HG03520 (cell line): ENCODE results near the gene FA2H.
"Not testable (repeated sequence)": the region's sequence is repeated elsewhere in the genome, so short reads cannot be mapped to it uniquely, and the experiment has no call there.

Source experiments
- ATAC-seq: cut with Tn5 transposase; IDR thresholded peaks from one replicate; pipeline ENCODE4 v1.9.1; 2021; ENCODE audit warnings: mild to moderate bottlenecking, moderate library complexity; ENCODE audit not compliant: unreplicated experiment

The FA2H gene, protein sequence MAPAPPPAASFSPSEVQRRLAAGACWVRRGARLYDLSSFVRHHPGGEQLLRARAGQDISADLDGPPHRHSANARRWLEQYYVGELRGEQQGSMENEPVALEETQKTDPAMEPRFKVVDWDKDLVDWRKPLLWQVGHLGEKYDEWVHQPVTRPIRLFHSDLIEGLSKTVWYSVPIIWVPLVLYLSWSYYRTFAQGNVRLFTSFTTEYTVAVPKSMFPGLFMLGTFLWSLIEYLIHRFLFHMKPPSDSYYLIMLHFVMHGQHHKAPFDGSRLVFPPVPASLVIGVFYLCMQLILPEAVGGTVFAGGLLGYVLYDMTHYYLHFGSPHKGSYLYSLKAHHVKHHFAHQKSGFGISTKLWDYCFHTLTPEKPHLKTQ

DNA sequence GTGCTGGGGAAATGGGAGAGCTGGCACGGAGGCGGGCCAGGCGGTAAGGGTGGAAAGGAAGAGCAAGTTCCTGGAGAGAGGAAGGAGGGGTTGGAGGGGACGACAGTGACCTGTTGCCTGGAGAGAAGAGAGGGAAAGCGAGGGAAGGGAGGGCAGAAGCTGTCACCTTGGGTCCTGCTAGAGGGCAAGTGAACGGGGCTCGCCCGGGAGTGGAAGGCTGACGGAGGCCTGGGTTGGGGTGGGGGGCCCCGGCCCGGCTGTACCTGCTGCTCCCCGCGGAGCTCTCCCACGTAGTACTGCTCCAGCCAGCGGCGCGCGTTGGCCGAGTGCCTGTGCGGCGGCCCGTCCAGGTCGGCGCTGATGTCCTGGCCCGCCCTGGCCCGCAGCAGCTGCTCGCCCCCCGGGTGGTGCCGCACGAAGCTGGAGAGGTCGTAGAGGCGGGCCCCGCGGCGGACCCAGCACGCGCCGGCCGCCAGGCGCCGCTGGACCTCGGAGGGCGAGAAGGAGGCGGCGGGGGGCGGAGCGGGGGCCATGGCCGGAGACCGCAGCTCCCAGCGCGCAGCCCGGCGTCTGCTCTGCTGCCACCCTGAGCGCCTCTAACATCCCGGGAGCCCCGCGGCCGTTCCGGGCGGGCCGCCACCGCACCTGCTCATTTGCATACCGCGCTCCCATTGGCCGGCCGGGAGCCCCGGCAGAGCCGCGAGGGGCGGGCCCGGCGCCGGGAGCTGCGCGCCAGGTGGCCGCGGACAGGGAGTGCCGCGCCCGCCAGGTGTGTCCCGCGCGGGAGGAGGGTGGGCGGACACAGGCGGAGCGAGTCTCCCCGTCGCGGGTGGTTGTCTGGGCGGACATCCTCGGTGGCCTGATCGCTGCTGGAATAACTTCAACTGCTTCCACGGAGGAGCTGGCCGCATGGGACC is at the start of gene FA2H:
Gene FA2H (minus strand): TSS at position 598 of the 917 bp plus-strand sequence. CDS start 65 bp downstream, at position 533.
- peak; percentile 86 for ATAC-seq

DNA sequence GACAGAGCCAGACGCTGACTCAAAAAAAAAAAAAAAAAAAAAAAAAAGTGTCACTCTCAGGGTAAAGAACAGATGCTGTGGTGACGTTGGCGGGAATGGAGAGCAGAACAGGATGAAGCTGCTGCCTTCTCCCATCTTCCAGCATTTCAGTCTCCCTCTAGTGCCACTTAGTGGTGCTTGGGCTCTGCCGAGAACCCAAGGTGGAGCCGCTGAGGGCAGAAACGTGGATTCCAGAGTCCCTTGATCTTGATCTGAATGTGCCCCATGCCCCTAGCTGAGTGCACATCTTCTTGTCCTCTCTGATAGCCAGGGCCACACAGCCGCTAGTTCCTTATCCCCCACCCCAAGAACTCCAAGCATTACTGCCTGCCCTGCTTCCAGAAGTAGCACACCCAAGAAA is 43.2 kb upstream of the FA2H start:
- ATAC-seq: no peak

DNA sequence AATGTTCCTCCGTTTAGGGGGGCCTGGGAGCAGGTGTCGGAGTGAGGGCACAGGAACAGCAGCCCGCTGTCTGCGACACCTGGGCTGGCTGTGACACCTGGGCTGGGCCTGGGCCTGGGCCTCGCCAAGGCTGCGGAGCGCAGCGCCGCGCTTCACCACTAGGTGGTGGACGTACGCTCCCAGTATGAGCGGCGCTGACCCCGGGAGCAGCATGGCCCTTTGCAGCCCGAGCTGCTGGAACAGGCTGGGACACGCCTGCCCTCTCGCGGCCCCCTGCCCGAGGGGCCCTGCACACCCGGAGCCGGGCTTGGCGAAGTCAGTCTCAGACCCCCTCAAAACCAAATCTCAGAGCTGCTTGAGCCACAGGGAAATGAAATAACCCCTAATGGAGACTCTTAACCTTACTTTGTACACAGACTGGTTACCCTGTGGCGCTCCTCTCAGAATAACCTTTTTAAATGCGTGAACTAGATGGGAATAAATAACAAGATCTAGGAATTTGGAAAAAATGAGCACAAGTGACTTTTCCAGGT is 38.6 kb upstream of the FA2H start:
- ATAC-seq: peak; percentile 95

DNA sequence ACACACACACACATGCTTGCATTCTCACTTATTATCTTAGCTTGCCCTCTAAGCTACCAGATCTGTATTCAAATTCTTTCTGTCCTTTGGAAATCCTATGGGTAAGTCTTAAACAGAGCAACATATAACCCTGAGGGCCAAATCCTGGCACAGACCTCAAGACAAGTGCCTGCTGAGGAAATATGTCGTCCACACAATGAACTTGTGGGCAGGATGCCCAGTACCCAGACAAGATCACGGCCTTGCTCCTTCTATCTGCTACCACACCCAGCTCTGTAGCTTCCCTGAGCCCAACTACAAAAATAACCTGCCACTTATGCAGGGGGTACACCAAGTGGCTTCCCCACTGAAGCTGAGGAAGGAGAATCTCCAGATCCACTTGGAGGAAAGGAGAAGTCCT is 37.3 kb upstream of the FA2H start:
- no peak for ATAC-seq

DNA sequence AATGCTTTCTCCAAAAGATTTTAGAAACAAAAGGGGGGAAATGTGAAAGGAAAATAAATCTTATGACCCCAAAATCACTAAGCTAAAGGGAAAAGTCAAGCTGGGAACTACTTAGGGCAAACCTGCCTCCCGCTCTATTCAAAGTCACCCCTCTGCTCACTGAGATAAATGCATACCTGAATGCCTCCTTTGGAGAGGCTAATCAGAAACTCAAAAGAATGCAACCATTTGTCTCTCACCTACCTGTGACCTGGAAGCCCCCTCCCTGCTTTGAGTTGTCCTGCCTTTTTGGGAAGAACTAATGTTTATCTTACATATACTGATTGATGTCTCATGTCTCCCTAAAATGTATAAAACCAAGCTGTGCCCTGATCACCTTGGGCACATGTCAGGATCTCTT is 36.6 kb upstream of the FA2H start:
- ATAC-seq: not testable (repeated sequence)

DNA sequence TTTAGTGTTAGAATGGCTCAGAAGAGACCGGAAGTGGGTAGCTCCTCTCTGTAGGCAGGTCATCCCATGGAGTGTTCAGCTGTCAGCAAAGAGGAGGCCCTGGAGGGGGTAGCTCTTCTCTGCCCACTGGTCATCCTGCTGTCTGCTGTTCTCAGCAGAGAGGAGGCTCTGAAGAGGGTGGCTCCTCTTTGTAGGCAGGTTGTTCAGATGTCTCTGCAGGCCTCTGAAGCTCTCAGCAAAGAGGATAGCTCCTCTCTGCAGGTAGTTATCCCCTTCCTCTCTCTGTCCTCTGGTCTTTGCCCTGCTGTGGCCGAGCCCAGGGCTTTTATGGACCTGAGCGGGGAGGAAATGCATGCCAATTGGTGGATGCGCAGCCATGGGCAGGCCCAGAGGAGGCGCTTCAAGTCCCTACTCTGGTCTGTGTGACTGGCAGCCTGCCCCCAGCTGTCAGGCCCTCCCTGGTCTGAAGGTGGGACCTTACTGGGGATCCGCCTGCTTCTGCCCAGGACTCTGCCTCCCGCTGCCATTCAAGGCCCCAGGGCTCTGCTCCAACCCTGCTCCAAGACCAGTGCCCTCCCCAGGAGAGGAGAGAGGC is 32.5 kb upstream of the FA2H start:
- no peak for ATAC-seq

DNA sequence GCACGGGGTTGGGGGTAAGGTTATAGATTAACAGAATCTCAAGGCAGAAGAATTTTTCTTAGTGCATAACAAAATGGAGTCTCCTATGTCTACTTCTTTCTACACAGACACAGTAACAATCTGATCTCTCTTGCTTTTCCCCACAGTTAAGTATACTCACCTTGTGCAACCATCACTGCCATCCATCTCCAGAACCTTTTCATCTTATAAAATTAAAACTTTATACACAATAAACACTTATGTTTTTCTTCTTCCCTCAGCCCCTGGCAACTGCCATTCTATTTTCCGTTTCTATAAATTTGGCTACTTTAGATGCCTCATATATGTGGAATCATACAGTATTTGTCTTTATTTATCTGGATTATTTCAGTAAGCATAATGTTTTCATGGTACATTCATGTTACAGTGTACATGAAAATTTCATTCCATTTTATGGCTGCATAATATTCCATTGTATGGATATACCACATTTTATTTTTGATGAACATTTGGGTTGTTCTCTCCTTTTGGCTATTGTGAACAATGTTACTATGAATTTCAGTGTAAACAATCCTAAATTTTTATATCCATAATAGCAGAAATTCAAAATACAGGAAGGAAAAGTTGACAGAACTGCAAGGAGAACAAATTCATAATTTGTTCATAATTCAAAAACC is 25.7 kb upstream of the FA2H start:
- ATAC-seq: no peak

DNA sequence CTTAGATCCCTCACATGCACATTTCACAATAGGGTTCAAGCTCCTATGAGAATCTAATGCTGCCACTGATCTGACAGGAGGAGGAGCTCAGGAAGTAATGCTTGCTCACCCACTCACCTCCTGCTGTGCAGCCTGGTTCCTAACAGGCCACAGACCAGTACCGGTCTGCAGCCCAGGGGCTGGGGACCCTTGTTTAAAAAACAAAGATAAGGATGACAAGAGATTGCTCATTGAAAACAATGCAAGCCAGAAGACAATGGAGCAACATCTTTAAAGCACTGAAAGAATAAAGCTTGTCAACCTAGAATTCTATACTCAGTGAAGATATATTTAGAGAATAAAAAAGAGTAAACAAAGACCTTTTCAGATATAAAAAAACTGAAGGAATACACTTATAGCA is 22.8 kb upstream of the FA2H start:
- ATAC-seq: no peak

DNA sequence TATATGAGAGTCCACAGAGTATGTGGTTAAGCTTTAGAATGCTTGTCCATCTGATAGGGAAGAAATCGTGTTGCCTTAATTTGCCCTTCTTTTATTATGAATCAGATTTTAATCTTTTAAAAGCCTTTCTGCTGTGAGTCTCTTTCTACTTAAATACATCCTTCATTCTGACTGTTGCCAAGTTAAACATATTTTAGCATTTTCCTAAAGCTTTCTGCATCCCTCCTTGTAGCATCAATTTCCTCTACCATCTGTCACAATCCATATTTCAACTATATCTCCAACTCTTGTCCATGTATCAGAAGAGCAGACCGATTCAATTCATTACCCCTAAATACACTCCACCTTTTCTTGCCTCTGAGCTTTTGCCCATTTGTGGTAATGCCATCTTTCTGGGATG is 20.5 kb upstream of the FA2H start:
- ATAC-seq: no peak

DNA sequence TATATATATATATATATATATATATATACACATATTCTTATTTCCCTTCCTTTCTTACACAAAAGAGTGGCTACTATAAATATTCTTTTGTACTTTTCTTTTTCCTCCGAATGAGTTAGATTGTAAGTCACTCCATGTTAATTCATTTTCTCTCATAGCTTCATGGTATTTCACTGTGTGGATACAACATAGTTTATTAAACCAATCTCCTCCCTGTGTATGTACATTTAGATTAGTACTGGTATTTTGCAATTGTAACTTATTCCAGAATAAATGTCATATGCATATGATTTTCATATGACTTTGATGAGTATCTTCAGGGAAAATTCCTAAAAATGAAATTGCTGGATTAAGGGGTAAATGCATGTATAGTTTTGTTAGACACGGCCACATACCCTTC is 20.0 kb upstream of the FA2H start:
- ATAC-seq: no peak

DNA sequence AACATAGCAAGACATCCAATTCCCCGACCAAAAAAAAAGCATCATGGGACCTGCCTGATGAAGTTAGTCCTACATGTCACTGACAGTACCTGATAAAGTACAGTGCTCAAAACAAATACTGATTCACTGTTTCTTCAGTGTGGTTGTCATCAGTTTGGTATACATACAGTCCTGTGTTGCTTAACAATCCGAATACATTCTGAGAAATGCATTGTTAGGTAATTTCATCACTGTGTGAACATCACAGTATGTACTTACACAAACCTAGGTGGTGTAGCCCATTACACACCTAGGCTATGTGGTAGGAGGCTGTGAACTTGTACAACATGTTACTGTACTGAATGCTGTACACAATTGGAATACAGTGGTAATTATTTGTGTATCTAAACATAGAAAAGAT is 19.0 kb upstream of the FA2H start:
- no peak for ATAC-seq

DNA sequence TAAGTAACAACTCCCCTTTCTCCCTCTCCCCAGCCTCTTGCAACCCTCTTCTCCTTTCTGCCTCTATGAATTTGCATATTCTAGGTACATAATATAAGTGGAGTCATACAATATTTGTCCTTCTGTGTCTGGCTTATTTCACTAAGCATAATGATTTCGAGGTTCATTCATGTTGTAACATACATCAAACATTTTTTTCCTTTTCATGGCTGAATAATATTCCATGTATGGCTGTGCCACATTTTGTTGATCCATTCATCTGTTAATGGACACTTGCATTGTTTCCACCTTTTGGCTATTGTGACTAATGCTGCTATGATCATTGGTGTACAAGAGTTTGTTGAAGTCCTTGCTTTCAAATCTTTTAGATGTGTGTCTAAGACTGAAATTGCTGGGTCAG is 17.6 kb upstream of the FA2H start:
- no peak for ATAC-seq

DNA sequence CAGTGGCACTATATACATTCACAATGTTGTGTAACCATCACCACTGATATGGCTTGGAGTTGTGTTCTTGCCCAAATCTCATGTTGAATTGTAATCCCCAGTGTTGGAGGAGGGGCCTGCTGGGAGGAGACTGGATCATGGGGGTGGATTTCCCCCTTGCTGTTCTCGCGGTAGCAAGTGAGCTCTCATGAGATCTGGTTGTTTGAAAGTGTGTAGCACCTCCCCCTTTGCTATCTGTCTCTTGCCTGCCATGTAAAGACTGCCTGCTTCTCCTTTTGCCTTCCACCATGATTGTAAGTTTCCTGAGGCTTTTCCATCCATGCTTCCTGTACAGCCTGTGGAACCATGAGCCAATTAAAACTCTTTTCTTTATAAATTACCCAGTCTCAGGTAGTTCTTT is 17.1 kb upstream of the FA2H start:
- ATAC-seq: not testable (repeated sequence)

DNA sequence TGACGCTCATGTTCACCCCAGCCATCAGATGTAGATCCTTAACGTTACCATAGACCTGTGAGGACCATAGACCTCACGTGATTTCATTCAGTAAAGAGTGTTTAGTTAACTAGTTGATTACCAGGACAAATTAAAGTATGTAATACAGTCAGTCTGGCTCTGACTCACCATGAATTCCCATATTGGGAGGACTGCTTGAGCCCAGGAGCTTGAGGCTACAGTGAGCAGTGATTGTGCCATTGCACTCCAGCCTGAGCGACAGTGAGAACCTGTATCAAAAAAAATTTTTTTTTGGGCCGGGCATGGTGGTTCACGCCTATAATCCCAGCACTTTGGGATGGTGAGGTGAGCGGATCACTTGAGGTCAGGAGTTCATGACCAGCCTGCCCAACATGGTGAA is 13.5 kb upstream of the FA2H start:
- no peak for ATAC-seq

DNA sequence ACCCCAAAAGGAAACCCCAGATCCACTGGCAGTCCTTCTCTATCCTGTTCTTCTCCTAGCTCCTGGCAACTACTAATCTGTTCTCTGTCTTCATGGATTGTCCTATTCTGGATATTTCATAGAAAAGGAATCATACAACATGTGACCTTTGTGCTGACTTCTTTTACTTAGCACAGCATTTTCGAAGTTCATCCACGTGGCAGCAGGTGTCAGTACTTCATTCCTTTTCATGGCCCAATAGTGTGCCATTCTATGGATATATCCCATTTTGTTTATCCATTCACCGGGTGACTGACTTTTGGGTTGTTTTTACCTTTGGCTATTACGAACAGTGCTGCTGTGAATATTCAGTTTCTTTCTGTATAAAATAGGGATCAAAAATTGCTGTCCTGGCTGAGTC is 10.4 kb upstream of the FA2H start:
- ATAC-seq: no peak

DNA sequence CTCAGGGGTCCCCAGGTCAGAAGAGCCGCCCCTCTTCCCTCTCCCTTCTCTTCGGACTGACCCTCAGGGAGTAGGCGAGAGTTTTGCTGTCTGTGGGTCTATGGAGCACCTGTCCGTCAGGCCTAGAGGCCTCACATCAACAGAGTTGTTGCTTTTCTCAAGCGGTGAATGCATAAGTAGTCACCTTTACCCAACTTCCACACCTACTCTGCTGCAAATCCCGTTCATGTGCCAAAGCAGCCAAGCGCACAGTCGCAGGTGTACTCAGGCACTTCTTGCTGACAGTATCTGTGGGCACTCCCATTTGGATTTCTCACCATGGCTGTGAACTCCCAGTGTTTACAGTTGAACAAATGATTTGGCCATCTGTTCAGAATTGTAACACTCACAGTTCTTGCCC is 4.0 kb upstream of the FA2H start:
- no peak for ATAC-seq

DNA sequence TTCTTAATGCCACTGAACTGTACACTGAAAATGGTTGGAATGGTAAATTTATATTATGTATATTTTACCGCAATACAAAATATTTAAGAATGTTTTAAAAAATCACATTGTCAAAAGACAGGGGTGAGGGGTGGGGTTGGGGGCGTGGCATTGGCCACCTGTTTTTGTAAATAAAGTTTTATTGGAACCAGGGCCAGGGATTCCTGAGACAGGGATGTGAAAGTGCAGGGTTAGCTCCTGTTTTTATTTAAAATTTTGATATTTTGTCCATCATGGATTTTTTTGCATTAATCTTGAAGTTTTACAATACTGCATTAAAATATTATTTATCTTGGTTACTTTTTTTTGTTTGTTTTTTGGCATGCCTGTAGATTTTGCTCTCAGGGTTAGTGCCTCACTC is 2.3 kb upstream of the FA2H start:
- no peak for ATAC-seq

DNA sequence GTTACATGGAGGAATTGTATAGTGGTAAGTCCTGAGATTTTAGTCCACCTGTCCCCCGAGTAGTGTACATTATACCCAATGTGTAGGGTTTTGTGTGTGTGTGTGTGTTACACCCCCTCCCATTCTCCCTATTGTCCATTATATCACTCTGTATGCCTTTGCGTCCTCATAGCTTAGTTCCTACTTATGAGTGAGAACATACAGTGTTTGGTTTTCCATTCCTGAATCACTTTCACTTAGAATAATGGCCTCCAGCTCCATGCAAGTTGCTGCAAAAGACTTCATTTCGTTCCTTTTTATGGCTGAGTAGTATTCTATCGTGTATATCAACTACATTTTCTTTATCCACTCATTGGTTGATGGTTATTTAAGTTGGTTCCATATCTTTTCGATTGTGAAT is 635 bp upstream of the FA2H start:
- ATAC-seq: no peak

DNA sequence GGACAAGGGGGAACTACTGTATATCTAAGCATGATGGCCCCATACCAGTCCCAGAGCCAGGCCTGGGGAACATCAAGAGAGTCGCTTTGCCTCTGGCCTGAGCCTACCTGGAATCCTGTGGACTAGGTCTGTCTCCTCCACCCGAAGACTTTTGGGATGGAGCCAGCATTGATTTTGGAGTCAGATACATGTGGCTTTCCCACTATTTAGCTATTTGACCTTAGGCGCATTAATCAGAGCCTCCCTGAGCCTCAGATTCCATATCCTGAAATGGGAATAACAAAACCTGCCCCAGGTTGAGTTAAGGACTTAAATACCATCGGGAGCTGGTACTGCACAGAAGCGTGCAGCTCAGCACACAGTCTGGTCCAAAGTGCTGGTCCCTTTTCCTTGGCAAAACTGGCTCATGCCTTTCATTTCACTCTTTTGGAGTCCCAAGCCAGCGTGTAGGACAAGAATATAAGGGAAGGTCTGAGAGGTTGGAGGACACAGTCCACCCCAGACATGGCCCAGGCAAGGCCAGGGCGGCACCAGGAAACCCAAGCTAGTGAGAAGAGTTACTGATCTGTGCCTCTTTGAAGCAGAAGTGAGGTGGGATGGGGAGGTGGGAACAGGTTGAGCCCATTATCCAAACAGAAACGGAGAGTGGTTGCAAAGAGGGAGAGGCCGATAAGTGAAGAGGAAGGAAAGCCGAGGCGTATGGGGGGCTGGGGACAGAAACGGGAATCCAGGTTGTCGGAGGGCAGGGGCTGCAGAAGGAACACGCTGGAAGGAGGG is 986 bp downstream of the FA2H start:
- no peak for ATAC-seq

DNA sequence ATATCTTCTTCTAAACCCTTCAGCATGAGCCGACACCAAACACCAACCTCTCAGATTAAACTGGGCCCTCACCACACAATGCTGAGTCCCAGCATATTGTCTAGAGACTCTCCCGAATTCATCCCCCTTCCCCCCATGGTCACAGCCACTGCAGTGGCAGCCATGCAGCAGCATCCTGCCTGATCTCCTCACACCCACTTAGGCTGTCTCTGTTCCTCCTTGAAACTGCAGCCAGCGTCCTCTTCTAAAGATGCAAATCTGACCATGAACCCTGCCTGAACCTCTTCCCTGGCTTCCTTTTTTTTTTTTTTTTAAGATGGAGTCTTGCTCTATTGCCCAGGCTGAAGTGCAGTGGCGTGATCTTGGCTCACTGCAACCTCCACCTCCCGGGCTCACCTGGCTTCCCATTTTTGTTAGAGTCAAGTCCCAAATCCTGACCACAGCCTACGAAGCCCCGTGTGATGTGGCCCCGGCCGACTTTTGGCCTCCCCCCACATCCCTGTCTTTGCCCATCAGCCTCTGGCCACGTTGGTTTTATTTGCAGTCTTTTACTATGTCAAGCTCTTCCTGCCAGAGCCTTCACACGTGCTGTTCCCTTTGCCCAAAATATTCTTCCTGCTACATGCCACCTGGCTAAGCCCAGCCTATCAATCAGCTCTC is 2.8 kb downstream of the FA2H start:
- peak; percentile 55 for ATAC-seq
